GM12801 (cell line): ENCODE results near the gene DERL3.

ENCODE experiments used
- TF ChIP-seq, protein P1 (sequence below): IDR thresholded peaks from one replicate; pipeline ENCODE4 v1.5.1; 2011; ENCODE audit warnings: control low read depth; ENCODE audit not compliant: insufficient read length; ENCODE audit errors: extremely low read depth

The DERL3 gene

GRCh38 chr22:23801886-23802377, 36.9 kb downstream of the DERL3 start:
- TF ChIP-seq, protein P1, sequence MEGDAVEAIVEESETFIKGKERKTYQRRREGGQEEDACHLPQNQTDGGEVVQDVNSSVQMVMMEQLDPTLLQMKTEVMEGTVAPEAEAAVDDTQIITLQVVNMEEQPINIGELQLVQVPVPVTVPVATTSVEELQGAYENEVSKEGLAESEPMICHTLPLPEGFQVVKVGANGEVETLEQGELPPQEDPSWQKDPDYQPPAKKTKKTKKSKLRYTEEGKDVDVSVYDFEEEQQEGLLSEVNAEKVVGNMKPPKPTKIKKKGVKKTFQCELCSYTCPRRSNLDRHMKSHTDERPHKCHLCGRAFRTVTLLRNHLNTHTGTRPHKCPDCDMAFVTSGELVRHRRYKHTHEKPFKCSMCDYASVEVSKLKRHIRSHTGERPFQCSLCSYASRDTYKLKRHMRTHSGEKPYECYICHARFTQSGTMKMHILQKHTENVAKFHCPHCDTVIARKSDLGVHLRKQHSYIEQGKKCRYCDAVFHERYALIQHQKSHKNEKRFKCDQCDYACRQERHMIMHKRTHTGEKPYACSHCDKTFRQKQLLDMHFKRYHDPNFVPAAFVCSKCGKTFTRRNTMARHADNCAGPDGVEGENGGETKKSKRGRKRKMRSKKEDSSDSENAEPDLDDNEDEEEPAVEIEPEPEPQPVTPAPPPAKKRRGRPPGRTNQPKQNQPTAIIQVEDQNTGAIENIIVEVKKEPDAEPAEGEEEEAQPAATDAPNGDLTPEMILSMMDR: no peak

GRCh38 chr22:23801238-23801821, 37.5 kb downstream of the DERL3 start:
- TF ChIP-seq, protein P1: no peak

GRCh38 chr22:23800297-23801237, 38.2 kb downstream of the DERL3 start:
- TF ChIP-seq, protein P1: no peak

GRCh38 chr22:23796461-23796860, 42.3 kb downstream of the DERL3 start:
- TF ChIP-seq, protein P1: no peak

- TF ChIP-seq, protein P1: no peak
These were observed 45.5 kb downstream of the DERL3 start for GRCh38 chr22:23793326-23793725.

DNA sequence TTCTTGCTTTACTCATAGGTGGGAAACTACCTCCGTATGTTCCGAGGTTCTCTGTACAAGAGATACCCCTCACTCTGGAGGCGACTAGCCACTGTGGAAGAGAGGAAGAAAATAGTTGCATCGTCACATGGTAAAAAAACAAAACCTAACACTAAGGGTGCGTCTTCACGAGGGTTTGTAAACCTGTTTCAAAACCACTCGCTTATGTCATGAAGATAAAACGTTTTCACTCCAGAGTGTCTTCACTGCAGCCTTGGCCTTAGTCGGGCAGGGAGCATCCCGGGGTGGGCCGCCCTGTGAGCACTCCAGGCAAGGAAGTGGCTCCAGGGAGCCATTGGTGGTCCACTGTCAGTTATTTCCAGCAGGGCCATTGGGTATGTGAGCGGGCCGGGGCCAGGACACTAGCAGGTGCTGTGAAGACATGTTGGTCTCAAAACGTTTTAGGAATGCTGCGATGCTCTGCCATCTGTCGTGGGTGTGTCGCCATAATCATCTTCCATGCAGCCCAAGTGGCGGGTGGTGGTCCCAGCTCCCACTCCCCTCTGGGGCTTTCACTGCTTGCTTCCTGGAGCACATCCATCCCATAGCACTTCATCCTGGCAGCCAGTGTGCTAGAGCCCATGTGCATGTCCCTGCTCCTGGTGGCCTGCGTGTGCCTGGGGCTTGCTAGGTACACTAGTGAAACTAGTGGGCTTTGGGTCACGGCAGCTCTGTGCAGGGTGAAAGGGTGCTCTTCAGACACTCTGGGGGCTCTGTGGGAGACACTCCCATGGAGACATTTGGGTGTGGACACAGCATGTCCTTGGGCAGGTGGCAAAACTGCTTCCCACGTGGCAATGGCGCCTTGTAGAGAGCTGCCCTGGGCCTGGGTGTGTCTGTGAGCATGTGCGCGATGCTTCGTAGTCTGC, 46.8 kb downstream of the DERL3 start:
- TF ChIP-seq, protein P1: no peak
